ENCODE measurements around the gene HIF1A.
"Not testable (repeated sequence)": the region's sequence is repeated elsewhere in the genome, so short reads cannot be mapped to it uniquely, and the experiment has no call there.

The HIF1A gene

GRCh38 chr14:61710853-61711817 lies 15.8 kb downstream of the HIF1A start:
- no peak for DNase-seq

DNA sequence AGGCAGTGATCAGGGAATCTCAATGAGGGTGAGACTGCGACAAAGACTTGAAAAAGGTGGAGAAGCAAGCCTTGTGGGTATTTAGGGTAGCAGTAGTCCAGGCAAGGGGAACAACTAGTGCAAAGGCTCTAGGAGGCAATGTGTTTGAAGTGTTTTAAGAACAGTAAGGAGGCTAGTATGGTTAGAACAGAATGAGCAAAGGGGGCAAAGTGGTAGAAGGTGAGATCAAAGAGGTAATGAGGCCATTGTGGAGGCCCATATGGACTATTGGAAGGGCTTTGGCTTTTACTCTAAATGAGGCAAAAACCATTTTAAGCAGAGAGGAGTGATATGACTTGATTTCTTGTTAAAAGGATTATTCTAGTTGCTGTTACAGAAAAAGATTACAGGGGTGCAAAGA lies 16.8 kb downstream of the HIF1A start:
- no peak for DNase-seq

DNA sequence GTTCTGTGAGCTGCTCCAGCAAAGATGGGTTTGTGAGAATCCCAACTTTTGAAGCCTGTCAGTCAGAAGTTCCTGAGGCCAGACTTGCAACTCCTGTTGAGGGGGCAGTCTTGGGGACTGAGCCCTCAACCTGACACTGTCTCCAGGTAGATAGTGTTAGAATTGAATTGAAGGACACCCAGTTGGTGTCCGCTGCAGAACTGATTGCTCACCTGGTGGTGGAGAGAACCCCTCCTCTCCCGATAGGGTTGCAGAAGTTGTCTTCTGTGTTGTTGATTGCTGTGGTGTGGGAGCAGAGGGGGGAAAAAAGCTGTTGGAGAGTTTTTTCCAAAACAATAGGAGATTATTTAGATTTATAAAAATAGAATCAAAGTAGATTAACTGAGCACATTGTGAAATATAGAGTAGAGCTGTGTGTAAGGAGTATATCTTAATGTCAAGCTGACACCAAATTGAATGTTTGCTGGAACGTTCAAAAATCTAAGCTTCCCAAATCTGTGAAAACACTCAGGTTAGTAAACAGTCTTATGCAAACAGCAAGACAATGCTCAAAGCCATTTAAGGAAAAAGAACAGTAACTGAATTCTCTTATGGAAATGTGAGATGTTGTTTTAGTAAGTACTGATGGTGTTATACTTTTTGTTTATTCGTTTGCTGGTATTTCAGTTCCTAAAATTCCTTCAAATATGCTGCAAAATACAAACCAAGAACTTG lies 18.6 kb downstream of the HIF1A start:
- no peak for DNase-seq

DNA sequence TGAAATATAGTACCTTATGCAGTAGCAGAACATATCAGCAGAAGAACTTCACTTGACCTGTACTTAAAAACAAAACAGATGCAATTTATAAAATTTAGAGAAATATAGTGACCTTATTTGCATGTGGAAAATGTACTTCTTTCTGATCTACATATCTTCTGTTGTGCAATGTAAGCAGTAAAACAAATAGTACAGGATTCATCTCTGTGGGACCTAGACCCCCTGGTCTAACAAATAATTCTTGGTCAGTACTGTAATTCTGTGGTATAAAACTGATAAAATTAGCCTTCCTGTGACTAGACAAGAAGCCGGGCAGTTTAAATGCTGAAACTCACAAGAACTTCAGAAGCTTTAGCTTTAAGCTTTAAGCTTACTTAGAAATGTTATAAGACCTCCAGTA lies 21.6 kb downstream of the HIF1A start:
- DNase-seq = no peak

DNA sequence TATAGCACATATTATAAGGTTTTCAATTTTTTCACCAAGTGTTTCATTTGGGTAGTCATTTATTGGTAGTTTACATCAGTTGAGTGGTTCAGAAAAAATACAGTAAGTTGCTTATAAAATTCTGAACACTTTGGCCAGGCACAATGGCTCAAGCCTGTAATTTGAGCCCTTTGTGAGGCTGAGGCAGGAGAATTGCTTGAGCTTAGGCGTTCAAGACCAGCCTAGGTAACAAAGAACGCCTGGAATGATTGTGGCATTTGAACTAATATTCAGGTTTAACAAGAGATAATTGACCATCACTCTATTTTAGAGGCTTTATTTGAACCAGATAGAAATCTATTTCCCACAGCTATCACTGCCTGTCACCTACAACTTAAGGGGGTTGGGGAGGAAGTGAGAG lies 22.7 kb downstream of the HIF1A start:
- DNase-seq = no peak

GRCh38 chr14:61719344-61720293 lies 24.3 kb downstream of the HIF1A start:
- no peak for DNase-seq

DNA sequence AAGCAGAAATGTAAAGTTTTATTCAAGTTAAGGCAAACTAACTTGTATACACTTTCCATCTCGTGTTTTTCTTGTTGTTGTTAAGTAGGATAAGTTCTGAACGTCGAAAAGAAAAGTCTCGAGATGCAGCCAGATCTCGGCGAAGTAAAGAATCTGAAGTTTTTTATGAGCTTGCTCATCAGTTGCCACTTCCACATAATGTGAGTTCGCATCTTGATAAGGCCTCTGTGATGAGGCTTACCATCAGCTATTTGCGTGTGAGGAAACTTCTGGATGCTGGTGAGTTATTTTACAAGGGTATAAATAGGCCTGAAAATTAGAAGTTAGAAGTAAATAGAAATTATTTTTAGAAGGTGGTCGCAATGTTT lies 25.0 kb downstream of the HIF1A start:
- DNase-seq = no peak

GRCh38 chr14:61720741-61721140 lies 25.4 kb downstream of the HIF1A start:
- no peak for DNase-seq

DNA sequence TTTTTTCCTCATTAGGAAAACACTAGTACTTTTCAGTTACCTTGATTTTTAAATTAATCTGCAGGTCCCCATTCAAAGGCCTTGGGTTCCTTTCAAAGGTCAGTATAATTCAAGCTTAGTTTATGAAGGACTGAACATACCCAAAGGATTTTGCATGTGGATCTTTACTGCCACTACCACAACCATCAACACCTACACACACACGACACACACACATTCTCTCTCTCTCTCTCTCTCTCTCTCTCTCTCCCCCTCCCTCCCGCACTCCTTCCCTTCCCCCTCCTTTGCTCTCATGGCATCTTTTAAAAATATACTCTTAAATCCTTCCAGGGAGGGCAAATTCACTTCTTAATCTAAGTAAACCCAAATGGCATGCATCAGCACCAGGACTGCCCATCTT lies 28.8 kb downstream of the HIF1A start:
- DNase-seq = no peak

- DNase-seq = no peak
Observed at GRCh38 chr14:61726778-61727658, 31.7 kb downstream of the HIF1A start.

GRCh38 chr14:61730756-61731373 lies 35.6 kb downstream of the HIF1A start:
- no peak for DNase-seq

DNA sequence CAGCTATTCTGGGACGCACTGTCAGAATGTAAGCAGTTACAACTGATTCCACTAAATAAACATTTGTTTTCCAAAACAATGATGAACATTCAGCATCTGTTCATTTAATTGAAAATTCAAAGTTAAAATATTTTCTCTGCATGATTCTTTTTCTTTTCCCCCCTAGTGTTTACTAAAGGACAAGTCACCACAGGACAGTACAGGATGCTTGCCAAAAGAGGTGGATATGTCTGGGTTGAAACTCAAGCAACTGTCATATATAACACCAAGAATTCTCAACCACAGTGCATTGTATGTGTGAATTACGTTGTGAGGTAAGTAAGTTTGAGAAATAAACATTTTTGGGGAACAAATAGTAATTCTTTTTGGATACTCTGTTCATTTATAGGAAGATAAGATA lies 38.7 kb downstream of the HIF1A start:
- DNase-seq = no peak

DNA sequence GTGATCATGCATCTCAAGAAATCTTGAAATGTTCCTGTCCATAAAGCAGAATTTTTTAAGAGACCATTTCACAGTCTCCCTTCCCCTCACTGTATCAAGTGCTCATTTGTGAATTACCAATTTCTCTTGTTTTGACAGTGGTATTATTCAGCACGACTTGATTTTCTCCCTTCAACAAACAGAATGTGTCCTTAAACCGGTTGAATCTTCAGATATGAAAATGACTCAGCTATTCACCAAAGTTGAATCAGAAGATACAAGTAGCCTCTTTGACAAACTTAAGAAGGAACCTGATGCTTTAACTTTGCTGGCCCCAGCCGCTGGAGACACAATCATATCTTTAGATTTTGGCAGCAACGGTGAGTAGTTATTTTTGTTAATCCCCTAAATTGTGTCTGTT lies 41.4 kb downstream of the HIF1A start:
- peak; percentile 33 for DNase-seq

DNA sequence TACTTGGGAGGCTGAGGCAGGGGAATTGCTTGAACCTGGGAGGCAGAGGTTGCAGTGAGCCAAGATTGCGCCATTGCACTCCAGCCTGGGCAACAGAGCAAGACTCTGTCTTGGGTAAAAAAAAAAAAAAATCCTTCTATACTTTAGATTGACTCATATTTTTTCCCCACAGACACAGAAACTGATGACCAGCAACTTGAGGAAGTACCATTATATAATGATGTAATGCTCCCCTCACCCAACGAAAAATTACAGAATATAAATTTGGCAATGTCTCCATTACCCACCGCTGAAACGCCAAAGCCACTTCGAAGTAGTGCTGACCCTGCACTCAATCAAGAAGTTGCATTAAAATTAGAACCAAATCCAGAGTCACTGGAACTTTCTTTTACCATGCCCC lies 42.6 kb downstream of the HIF1A start:
- no peak for DNase-seq

DNA sequence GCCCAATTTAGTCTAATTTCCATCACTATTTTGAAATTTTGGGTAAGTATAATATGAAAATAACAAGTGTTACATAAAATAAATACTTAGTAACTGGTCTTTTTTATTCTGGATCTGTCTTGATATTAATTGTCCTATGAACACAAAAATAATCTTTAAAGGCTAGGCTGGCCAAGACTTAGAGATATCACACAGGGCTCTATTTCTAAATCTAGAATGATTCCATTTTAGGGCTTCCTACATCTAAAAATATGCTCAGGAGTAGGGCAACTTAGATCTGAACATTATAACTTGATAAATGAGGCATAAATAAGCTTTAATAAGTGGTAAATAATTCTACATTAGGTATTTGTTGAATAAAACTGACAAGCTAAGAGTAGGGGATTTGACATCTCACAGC lies 43.8 kb downstream of the HIF1A start:
- DNase-seq = no peak

GRCh38 chr14:61742371-61742770 lies 47.1 kb downstream of the HIF1A start:
- no peak for DNase-seq

DNA sequence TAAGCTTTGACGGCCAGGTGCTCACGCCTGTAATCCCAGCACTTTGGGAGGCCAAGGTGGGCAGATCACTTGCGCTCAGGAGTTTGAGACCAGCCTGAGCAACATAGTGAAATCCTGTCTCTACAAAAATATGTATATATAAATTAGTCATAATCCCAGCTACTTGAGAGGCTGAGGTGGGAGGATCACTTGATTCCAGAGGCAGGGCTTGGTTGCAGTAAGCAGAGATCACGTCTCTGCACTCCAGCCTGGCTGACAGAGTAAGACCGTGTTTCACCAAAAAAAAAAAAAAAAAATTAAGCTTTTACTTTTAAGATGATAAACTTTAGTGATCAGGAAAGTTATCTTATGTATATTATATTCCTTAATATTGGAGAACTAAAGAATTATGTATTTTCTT lies 48.9 kb downstream of the HIF1A start:
- DNase-seq = peak; percentile 24

DNA sequence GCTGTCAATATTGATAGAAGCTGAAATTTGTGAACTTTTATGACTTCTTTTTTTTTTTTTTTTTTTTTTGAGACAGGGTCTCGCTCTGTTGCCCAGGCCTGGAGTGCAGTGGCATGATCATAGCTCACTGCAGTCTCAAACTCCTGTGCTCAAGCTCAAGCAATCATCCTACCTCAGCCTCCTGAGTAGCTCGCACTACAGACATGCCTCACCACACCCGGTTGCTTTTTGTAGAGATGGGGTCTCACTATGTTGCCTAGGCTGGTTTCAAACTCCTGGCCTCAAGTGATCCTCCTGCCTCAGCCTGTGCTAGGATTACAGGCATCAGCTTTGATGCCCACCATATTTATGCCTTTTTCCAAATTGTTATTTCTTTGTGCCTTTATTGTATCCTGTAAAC lies 51.0 kb downstream of the HIF1A start:
- not testable (repeated sequence) for DNase-seq

- DNase-seq = no peak
Observed at GRCh38 chr14:61746881-61747280, 51.6 kb downstream of the HIF1A start.

DNA sequence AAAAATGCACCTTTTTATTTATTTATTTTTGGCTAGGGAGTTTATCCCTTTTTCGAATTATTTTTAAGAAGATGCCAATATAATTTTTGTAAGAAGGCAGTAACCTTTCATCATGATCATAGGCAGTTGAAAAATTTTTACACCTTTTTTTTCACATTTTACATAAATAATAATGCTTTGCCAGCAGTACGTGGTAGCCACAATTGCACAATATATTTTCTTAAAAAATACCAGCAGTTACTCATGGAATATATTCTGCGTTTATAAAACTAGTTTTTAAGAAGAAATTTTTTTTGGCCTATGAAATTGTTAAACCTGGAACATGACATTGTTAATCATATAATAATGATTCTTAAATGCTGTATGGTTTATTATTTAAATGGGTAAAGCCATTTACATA lies 52.0 kb downstream of the HIF1A start:
- no peak for DNase-seq

DNA sequence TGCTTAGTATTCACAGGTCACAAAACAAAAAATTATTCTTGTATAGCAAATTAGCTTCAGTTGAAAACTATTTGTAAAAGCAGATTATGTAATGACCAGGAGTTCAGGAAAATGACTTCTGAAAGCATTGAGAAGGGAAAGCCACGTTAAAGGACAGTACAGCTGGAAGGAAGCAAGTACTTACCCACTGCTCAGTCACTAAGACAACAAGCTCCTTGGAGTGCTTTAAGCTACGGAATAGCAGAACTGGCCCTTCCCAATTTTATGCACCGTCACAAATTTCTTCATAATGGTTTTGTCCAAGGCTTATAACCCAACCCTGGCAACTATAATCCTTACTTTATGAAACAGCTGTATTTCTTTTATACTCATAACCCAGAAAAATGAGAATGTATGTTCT lies 54.0 kb downstream of the HIF1A start:
- DNase-seq = peak; percentile 70

- no peak for DNase-seq
Observed at GRCh38 chr14:61749867-61750266, 54.6 kb downstream of the HIF1A start.
